ENCODE data around the gene SLC1A5. TPM values are rescaled to one million over a fixed set of nuclear protein-coding genes. Genes with fewer than 3 reads are reported as not detected.
"Not testable (repeated sequence)": the region's sequence is repeated elsewhere in the genome, so short reads cannot be mapped to it uniquely, and the experiment has no call there.

SLC1A5 gene
- total RNA-seq, 1 experiment from 2014 or later, result 104 TPM

DNA sequence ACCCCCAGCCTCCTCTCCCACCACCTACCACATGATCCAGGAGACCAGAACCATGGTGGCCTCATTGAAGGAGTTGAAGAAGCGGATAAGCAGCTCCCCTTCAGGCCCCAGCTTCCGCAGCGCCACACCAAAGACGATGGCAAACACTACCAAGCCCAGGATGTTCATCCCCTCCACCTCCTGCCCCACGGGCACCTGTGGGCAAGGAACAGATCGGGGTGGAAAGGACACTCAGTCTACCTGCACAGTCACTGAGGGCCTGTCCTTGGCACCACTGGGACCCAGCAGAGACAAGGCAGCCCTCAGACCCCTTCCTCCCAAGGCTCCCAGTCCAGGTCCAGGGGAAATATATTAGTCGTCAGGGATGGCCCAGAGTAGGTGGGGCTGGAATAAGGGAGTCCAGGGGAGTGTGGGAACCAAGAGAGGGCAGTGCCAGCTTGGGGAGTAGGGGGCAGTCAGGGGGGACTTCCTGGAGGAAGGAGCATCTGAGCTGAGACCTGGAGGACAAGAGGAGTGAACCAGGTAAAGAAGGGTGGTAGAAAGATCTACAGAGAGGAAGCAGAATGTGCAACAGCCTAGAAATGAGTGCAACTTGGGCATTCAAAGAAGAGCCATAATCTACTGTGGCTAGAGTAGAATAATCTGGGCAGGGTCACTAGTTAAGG, 5.9 kb downstream of the SLC1A5 start:
- BruUV-seq (replicated peaks), result no TSS peak
- ChIA-PET CTCF (no interaction called here), POLR2A (no interaction called here)
- H3K9me3 ChIP-seq (ENCODE audit: control insufficient read depth, insufficient read depth, low read depth, low read length), result no peaks in the 10 kb centered on the region
- peaks cover 8% of the 10 kb centered on the region for H3K36me3 ChIP-seq (ENCODE audit: control insufficient read depth, insufficient read depth, low read length)
- DNase-seq (ENCODE audit: low read depth, low spot score) (no peak), ATAC-seq (no peak)
- TF ChIP-seq POLR2AphosphoS5 (IDR thresholded peaks at IDR 0.05; ENCODE audit: low read depth, low read length), result no peak
- TF ChIP-seq, protein P1, sequence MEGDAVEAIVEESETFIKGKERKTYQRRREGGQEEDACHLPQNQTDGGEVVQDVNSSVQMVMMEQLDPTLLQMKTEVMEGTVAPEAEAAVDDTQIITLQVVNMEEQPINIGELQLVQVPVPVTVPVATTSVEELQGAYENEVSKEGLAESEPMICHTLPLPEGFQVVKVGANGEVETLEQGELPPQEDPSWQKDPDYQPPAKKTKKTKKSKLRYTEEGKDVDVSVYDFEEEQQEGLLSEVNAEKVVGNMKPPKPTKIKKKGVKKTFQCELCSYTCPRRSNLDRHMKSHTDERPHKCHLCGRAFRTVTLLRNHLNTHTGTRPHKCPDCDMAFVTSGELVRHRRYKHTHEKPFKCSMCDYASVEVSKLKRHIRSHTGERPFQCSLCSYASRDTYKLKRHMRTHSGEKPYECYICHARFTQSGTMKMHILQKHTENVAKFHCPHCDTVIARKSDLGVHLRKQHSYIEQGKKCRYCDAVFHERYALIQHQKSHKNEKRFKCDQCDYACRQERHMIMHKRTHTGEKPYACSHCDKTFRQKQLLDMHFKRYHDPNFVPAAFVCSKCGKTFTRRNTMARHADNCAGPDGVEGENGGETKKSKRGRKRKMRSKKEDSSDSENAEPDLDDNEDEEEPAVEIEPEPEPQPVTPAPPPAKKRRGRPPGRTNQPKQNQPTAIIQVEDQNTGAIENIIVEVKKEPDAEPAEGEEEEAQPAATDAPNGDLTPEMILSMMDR (IDR thresholded peaks at IDR 0.05), result no peak
- TF ChIP-seq, protein P2, sequence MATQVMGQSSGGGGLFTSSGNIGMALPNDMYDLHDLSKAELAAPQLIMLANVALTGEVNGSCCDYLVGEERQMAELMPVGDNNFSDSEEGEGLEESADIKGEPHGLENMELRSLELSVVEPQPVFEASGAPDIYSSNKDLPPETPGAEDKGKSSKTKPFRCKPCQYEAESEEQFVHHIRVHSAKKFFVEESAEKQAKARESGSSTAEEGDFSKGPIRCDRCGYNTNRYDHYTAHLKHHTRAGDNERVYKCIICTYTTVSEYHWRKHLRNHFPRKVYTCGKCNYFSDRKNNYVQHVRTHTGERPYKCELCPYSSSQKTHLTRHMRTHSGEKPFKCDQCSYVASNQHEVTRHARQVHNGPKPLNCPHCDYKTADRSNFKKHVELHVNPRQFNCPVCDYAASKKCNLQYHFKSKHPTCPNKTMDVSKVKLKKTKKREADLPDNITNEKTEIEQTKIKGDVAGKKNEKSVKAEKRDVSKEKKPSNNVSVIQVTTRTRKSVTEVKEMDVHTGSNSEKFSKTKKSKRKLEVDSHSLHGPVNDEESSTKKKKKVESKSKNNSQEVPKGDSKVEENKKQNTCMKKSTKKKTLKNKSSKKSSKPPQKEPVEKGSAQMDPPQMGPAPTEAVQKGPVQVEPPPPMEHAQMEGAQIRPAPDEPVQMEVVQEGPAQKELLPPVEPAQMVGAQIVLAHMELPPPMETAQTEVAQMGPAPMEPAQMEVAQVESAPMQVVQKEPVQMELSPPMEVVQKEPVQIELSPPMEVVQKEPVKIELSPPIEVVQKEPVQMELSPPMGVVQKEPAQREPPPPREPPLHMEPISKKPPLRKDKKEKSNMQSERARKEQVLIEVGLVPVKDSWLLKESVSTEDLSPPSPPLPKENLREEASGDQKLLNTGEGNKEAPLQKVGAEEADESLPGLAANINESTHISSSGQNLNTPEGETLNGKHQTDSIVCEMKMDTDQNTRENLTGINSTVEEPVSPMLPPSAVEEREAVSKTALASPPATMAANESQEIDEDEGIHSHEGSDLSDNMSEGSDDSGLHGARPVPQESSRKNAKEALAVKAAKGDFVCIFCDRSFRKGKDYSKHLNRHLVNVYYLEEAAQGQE (IDR thresholded peaks at IDR 0.05; ENCODE audit: insufficient read depth in 1 of 2, low read depth in 2 of 2, low read length in 1 of 2), result no peak
- no peak for TF ChIP-seq TCF7L2 (IDR thresholded peaks at IDR 0.05; ENCODE audit: low read depth, low read length)
- no peak for TF ChIP-seq SIN3A (IDR thresholded peaks at IDR 0.05; ENCODE audit: borderline replicate concordance, insufficient read depth, low read depth, low read length)
- in situ Hi-C loops (cut with HindIII; ENCODE audit: low pct_unique_long_range_greater_than_20kb, low sequenced_read_pairs) (no loop called here), intact Hi-C loops (cut with micrococcal nuclease; ENCODE audit: unreplicated experiment) (no loop called here)
- no peak overlapping the region for H3K4me3 ChIP-seq (ENCODE audit: low read depth in 2 of 2, low read length in 2 of 2)
- H3K4me1 ChIP-seq (ENCODE audit: control insufficient read depth, insufficient read depth, low read length), result peaks cover 8% of the 10 kb centered on the region
- no peaks in the 10 kb centered on the region for H3K27me3 ChIP-seq (ENCODE audit: control insufficient read depth, insufficient read depth, low read length)
- H3K27ac ChIP-seq (ENCODE audit: low read length), result no peak overlapping the region; the same call in 1 of the 2 replicates

DNA sequence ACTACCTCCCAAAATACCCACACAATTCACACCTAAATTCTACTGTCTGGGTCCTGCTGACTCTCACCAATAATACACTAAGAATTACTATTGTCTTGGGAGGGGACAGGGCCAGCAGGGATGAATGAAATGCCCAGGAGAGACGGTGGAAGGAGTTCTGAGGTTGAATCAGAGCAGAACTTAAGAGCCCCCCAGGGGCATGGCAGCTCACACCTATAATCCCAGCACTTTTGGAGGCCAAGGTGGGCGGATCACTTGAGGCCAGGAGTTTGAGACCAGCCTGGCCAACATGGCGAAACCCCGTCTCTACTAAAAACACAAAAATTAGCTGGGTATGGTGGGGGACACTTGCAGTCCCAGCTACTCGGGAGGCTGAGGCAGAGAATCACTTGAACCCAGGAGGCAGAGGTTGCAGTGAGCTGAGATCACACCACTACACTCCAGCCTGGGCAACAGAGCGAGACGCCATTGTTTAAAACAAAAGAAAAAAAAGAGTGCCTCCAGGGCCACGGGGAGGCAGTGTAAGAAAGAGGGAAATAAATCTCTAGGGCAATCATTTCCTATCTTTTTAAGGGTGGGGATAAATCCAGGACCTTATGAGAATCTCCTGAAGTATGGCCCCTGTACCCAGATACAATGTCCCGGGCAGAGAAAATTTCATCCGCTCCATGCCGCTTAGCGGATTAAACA, 10.3 kb downstream of the SLC1A5 start:
- BruUV-seq (replicated peaks); H3K36me3 ChIP-seq (ENCODE audit: control insufficient read depth, insufficient read depth, low read length); intact Hi-C loops (cut with micrococcal nuclease; ENCODE audit: unreplicated experiment): not testable (repeated sequence)

More for the DNA sequence above, 10.3 kb downstream of the SLC1A5 start:
- CTCF ChIA-PET, result interaction anchor here (0.6 to 0.7 kb wide), 2 partner anchors 37 to 62 kb away, joined by 3 to 4 read pairs; no protein-coding TSS in a partner anchor
- H3K27me3 ChIP-seq (ENCODE audit: control insufficient read depth, insufficient read depth, low read length); H3K9me3 ChIP-seq (ENCODE audit: control insufficient read depth, insufficient read depth, low read depth, low read length); POLR2A ChIA-PET; H3K27ac ChIP-seq (ENCODE audit: low read length); H3K4me1 ChIP-seq (ENCODE audit: control insufficient read depth, insufficient read depth, low read length); ATAC-seq; in situ Hi-C loops (cut with HindIII; ENCODE audit: low pct_unique_long_range_greater_than_20kb, low sequenced_read_pairs); DNase-seq (ENCODE audit: low read depth, low spot score); H3K4me3 ChIP-seq (ENCODE audit: low read depth in 2 of 2, low read length in 2 of 2): not testable (repeated sequence)

All from Panc1 (cell line).